Testis (tissue), 3 donors: Measurements from ENCODE around the gene MUC16. TPM values are rescaled to one million over a fixed set of nuclear protein-coding genes. Genes with fewer than 3 reads are reported as not detected.

Experiments
- DNase-seq: peaks from one replicate; pipeline ENCODE4 v3.0.0-alpha.2; 2019
- H3K27ac ChIP-seq, 2 donors: fragments of 200-600 bp; sonication (generic); one replicate each; pipeline ENCODE4 v1.5.1; 2019
- H3K27me3 ChIP-seq: fragments of 200-600 bp; sonication (generic); one replicate; pipeline ENCODE4 v1.5.1; 2019
- H3K36me3 ChIP-seq: fragments of 200-600 bp; sonication (generic); one replicate; pipeline ENCODE4 v1.5.1; 2017; ENCODE audit warnings: low read depth; ENCODE audit errors: missing control alignments
- H3K4me1 ChIP-seq: fragments of 200-600 bp; sonication (generic); one replicate; pipeline ENCODE4 v1.5.1; 2019
- H3K4me3 ChIP-seq, 2 donors: fragments of 200-600 bp; sonication (generic); one replicate each; pipeline ENCODE4 v1.5.1; 2017 to 2019
- H3K9me3 ChIP-seq: fragments of 200-600 bp; sonication (generic); one replicate; pipeline ENCODE4 v1.5.1; 2017
- CTCF ChIP-seq, 3 experiments: fragments of 450-650 bp in 2 of 3; fragments of 200-600 bp in 1 of 3; sonication (generic) in 1 of 3; IDR thresholded peaks; one replicate each; pipeline ENCODE4 v1.5.1; 2016 to 2019; ENCODE audit warnings: antibody characterized with exemption in 3 of 3, mild to moderate bottlenecking in 2 of 3, moderate library complexity in 1 of 3
- POLR2A ChIP-seq: fragments of 450-650 bp; IDR thresholded peaks from one replicate; pipeline ENCODE4 v1.6.1; 2017; ENCODE audit warnings: antibody characterized with exemption, mild to moderate bottlenecking, moderate library complexity
- WGBS, 2 donors: methylation state at CpG; one replicate each; pipeline ENCODE4 v1.1.5; 2018; 5-methylcytosine and 5-hydroxymethylcytosine counted together
- intact Hi-C: fragments of 100-400 bp; cut with DNase I; formaldehyde crosslinking; loops from one replicate; pipeline ENCODE4 v1.15.1; 2023; ENCODE audit warnings: low total_unique reads
- polyA plus RNA-seq: library from polyadenylated mRNA; stranded (reverse); fragments of 350-450 nt; fragmentation: Illumina TruSeq; extraction: RNeasy Lipid Tissue Mini Kit (QIAGEN cat#74804); gene quantifications from one replicate; pipeline ENCODE4 v1.2.3, GENCODE V29; 2014; ENCODE audit warnings: low read depth, low replicate concordance; ENCODE audit not compliant: insufficient read depth
- total RNA-seq, 2 donors: library from RNA; depleted of rRNA; stranded (reverse); fragments of >200 nt; gene quantifications; one replicate each; pipeline ENCODE4 v1.2.3, GENCODE V29; 2016

MUC16 gene
- total and polyA plus RNA-seq, 3 donors from 2014 or later, result 2.6 to 4.8 (median 4.0) TPM

- no peak for DNase-seq
- Histone ChIP-seq H3K4me3 (peak overlapping the region in 1 of 2 donors; percentile 1), H3K36me3 (no peaks in the 10 kb centered on the region), H3K27ac (no peak overlapping the region), H3K27me3 (no peaks in the 10 kb centered on the region), H3K4me1 (no peaks in the 10 kb centered on the region), H3K9me3 (no peaks in the 10 kb centered on the region)
- 66 to 73% methylated on average over 27 of the region's 27 CpGs for WGBS, 2 donors
- TF ChIP-seq POLR2A (no peak), CTCF (IDR thresholded peaks at IDR 0.05) (no peak)
- intact Hi-C loops, result no loop called here
Observed at GRCh38 chr19:9018163-9018875, 8.1 kb upstream of the MUC16 start.

- no peak overlapping the region for H3K27ac ChIP-seq
- intact Hi-C loops, result no loop called here
- WGBS, 2 donors, result 41 to 42% methylated on average over 7 of the region's 7 CpGs
Observed at GRCh38 chr19:9014803-9015202, 4.6 kb upstream of the MUC16 start.

GRCh38 chr19:9013988-9014387 lies 3.8 kb upstream of the MUC16 start:
- no peaks in the 10 kb centered on the region for H3K36me3 ChIP-seq
- H3K4me3 ChIP-seq, result no peak overlapping the region
- TF ChIP-seq POLR2A, result no peak
- no peak for TF ChIP-seq CTCF (IDR thresholded peaks at IDR 0.05)
- WGBS, 2 donors, result 90 to 100% methylated on average over 1 of the region's 1 CpG
- DNase-seq, result no peak
- H3K27ac ChIP-seq, result no peak overlapping the region
- no peaks in the 10 kb centered on the region for H3K9me3 ChIP-seq
- no peaks in the 10 kb centered on the region for H3K4me1 ChIP-seq
- intact Hi-C loops, result no loop called here
- no peaks in the 10 kb centered on the region for H3K27me3 ChIP-seq

More at GRCh38 chr19:9014803-9015202, 4.6 kb upstream of the MUC16 start:
- H3K4me1 ChIP-seq, result no peaks in the 10 kb centered on the region
- no peaks in the 10 kb centered on the region for H3K36me3 ChIP-seq
- H3K4me3 ChIP-seq, result no peak overlapping the region
- H3K27me3 ChIP-seq, result no peaks in the 10 kb centered on the region
- no peak for DNase-seq
- TF ChIP-seq POLR2A, result no peak
- no peak for TF ChIP-seq CTCF (IDR thresholded peaks at IDR 0.05)
- no peaks in the 10 kb centered on the region for H3K9me3 ChIP-seq

- Histone ChIP-seq H3K27me3 (no peaks in the 10 kb centered on the region), H3K4me3 (no peak overlapping the region), H3K4me1 (no peaks in the 10 kb centered on the region), H3K36me3 (no peaks in the 10 kb centered on the region), H3K9me3 (no peaks in the 10 kb centered on the region), H3K27ac (no peak overlapping the region)
- intact Hi-C loops, result no loop called here
- TF ChIP-seq POLR2A (no peak), CTCF (IDR thresholded peaks at IDR 0.05) (no peak)
- 61 to 73% methylated on average over 2 of the region's 2 CpGs for WGBS, 2 donors
- DNase-seq, result no peak
Observed at GRCh38 chr19:9011875-9012274, 1.7 kb upstream of the MUC16 start.

- H3K27me3 ChIP-seq, result no peaks in the 10 kb centered on the region
- TF ChIP-seq CTCF (IDR thresholded peaks at IDR 0.05), result no peak
- no peak for TF ChIP-seq POLR2A
- DNase-seq, result no peak
- no peaks in the 10 kb centered on the region for H3K4me1 ChIP-seq
- no peaks in the 10 kb centered on the region for H3K36me3 ChIP-seq
- WGBS, 2 donors, result 55 to 59% methylated on average over 7 to 12 of the region's 12 CpGs
- H3K4me3 ChIP-seq, result no peak overlapping the region
- H3K27ac ChIP-seq, result no peak overlapping the region
- intact Hi-C loops, result no loop called here
- no peaks in the 10 kb centered on the region for H3K9me3 ChIP-seq
Observed at GRCh38 chr19:9010693-9011092, 484 bp upstream of the MUC16 start.
